Spinal cord (tissue), 10 donors: Measurements from ENCODE around the gene PDXP. TPM values are rescaled to one million over a fixed set of nuclear protein-coding genes. Genes with fewer than 3 reads are reported as not detected.
"Not testable (repeated sequence)": the region's sequence is repeated elsewhere in the genome, so short reads cannot be mapped to it uniquely, and the experiment has no call there.

Source experiments
- DNase-seq, 6 donors: peaks; one replicate each; pipeline versions ENCODE4 v3.0.0 to v3.0.0-alpha.2; 2013 to 2015; ENCODE audit warnings: low spot score in 6 of 6, low read depth in 4 of 6
- H3K27ac ChIP-seq: one replicate; pipeline ENCODE4 v1.5.1; 2013; ENCODE audit warnings: low read depth, low read length, control low read depth
- H3K27me3 ChIP-seq: one replicate; pipeline ENCODE4 v1.6.1; 2013; ENCODE audit warnings: low read length; ENCODE audit not compliant: control insufficient read depth, insufficient read depth
- H3K36me3 ChIP-seq: one replicate; pipeline ENCODE4 v1.6.1; 2013; ENCODE audit warnings: low read length; ENCODE audit not compliant: control insufficient read depth, insufficient read depth
- H3K4me1 ChIP-seq: one replicate; pipeline ENCODE4 v1.6.1; 2013; ENCODE audit warnings: low read length; ENCODE audit not compliant: control insufficient read depth, insufficient read depth
- H3K4me3 ChIP-seq: one replicate; pipeline ENCODE4 v1.5.1; 2013; ENCODE audit warnings: low read depth, low read length, control low read depth
- H3K9me3 ChIP-seq: one replicate; pipeline ENCODE4 v1.6.1; 2013; ENCODE audit warnings: low read length; ENCODE audit not compliant: control insufficient read depth, insufficient read depth
- WGBS: methylation state at CpG from one replicate; pipeline ENCODE4 v1.1.5; 2013; ENCODE audit warnings: missing lambda C conversion rate; ENCODE audit not compliant: insufficient coverage; 5-methylcytosine and 5-hydroxymethylcytosine counted together
- polyA plus RNA-seq, 2 donors: library from polyadenylated mRNA; unstranded; fragments of 120-200 nt; gene quantifications; one replicate each; pipeline ENCODE4 v1.2.1, GENCODE V29; 2013; ENCODE audit not compliant: insufficient read length in 2 of 2
- total RNA-seq, 2 donors: library from RNA; depleted of rRNA in 1 of 2; stranded (reverse); fragments of 120-200 nt in 1 of 2; fragments of >200 nt in 1 of 2; gene quantifications; one replicate each; pipeline versions ENCODE4 v1.2.3 to v1.2.4, GENCODE V29; 2013 to 2014
- donor health status: healthy.

PDXP gene
- total and polyA plus RNA-seq, 4 donors, result 44.1 to 121 (median 81.1) TPM

- 95% methylated on average over 15 of the region's 15 CpGs for WGBS
- Histone ChIP-seq H3K27me3 (no peaks in the 10 kb centered on the region), H3K36me3 (peaks cover 62% of the 10 kb centered on the region)
Measured at GRCh38 chr22:37692627-37693285, 34.2 kb downstream of the PDXP start.

GRCh38 chr22:37694131-37694530 is 35.6 kb downstream of the PDXP start:
- not testable (repeated sequence) for H3K27me3 ChIP-seq, H3K4me3 ChIP-seq, H3K9me3 ChIP-seq, DNase-seq, H3K27ac ChIP-seq
- WGBS, result 94% methylated on average over 4 of the region's 7 CpGs
- H3K4me1 ChIP-seq, result peaks cover 23% of the 10 kb centered on the region
- peaks cover 50% of the 10 kb centered on the region for H3K36me3 ChIP-seq

More at GRCh38 chr22:37692627-37693285, 34.2 kb downstream of the PDXP start:
- no peak for DNase-seq
- peaks cover 23% of the 10 kb centered on the region for H3K4me1 ChIP-seq
- no peak overlapping the region for H3K4me3 ChIP-seq
- no peak overlapping the region for H3K27ac ChIP-seq
- H3K9me3 ChIP-seq, result no peaks in the 10 kb centered on the region

- 18% methylated on average over 10 of the region's 13 CpGs for WGBS
- DNase-seq, H3K9me3 ChIP-seq, H3K27me3 ChIP-seq: not testable (repeated sequence)
- Histone ChIP-seq H3K4me1 (peaks cover 23% of the 10 kb centered on the region), H3K27ac (peak overlapping the region; percentile 54), H3K4me3 (peak overlapping the region; percentile 47), H3K36me3 (peaks cover 38% of the 10 kb centered on the region)
Measured at GRCh38 chr22:37696260-37696656, 37.7 kb downstream of the PDXP start.

- Histone ChIP-seq H3K27me3 (no peaks in the 10 kb centered on the region), H3K9me3 (no peaks in the 10 kb centered on the region), H3K4me3 (peak within 1 kb of the TSS; percentile 47), H3K36me3 (peaks cover 34% of the 10 kb centered on the region), H3K27ac (peak within 1 kb of the TSS; percentile 64), H3K4me1 (peaks cover 23% of the 10 kb centered on the region)
- 3% methylated on average over 32 of the region's 39 CpGs for WGBS
- peak in 4 of 6 donors; percentile 82 to 99 (median 92) for DNase-seq
Measured at GRCh38 chr22:37696657-37697537, 38.4 kb downstream of the PDXP start, which contains the start of gene TRIOBP. Gene TRIOBP, plus strand, starts transcription at chr22:37697048. Its CDS starts 4,318 bp downstream, at chr22:37701366.

- no peaks in the 10 kb centered on the region for H3K27me3 ChIP-seq
- peaks cover 31% of the 10 kb centered on the region for H3K36me3 ChIP-seq
- WGBS, result no CpG with 5 or more reads among the region's 3 CpGs
- H3K27ac ChIP-seq, result peak overlapping the region; percentile 64
- DNase-seq, result no peak
- H3K4me1 ChIP-seq, result peaks cover 23% of the 10 kb centered on the region
- H3K9me3 ChIP-seq, result no peaks in the 10 kb centered on the region
- H3K4me3 ChIP-seq, result peak overlapping the region; percentile 47
Measured at GRCh38 chr22:37697538-37697835, 39.0 kb downstream of the PDXP start.

GRCh38 chr22:37701141-37701786 is 42.7 kb downstream of the PDXP start:
- H3K36me3 ChIP-seq, result peaks cover 45% of the 10 kb centered on the region
- no peak overlapping the region for H3K4me3 ChIP-seq
- DNase-seq, result no peak
- H3K4me1 ChIP-seq, result peaks cover 13% of the 10 kb centered on the region
- 92% methylated on average over 6 of the region's 8 CpGs for WGBS
- no peaks in the 10 kb centered on the region for H3K27me3 ChIP-seq
- no peaks in the 10 kb centered on the region for H3K9me3 ChIP-seq
- H3K27ac ChIP-seq, result no peak overlapping the region

GRCh38 chr22:37703906-37704305 is 45.4 kb downstream of the PDXP start:
- H3K27me3 ChIP-seq, result no peaks in the 10 kb centered on the region
- H3K4me3 ChIP-seq, result no peak overlapping the region
- no CpG with 5 or more reads among the region's 7 CpGs for WGBS
- no peaks in the 10 kb centered on the region for H3K9me3 ChIP-seq
- peaks cover 61% of the 10 kb centered on the region for H3K36me3 ChIP-seq
- H3K27ac ChIP-seq, result no peak overlapping the region
- DNase-seq, result no peak
- peaks cover 3% of the 10 kb centered on the region for H3K4me1 ChIP-seq

- Histone ChIP-seq H3K4me3 (no peak overlapping the region), H3K36me3 (peaks cover 68% of the 10 kb centered on the region), H3K27ac (no peak overlapping the region), H3K27me3 (no peaks in the 10 kb centered on the region), H3K4me1 (peaks cover 5% of the 10 kb centered on the region), H3K9me3 (no peaks in the 10 kb centered on the region)
- no peak for DNase-seq
- WGBS, result 92% methylated on average over 2 of the region's 3 CpGs
Measured at GRCh38 chr22:37704645-37705044, 46.1 kb downstream of the PDXP start.

- Histone ChIP-seq H3K9me3 (no peaks in the 10 kb centered on the region), H3K4me1 (peaks cover 5% of the 10 kb centered on the region), H3K4me3 (no peak overlapping the region), H3K27me3 (no peaks in the 10 kb centered on the region), H3K36me3 (peaks cover 73% of the 10 kb centered on the region), H3K27ac (no peak overlapping the region)
- DNase-seq, result no peak
- WGBS, result 87% methylated on average over 1 of the region's 3 CpGs
Measured at GRCh38 chr22:37705205-37705604, 46.7 kb downstream of the PDXP start.
